Muscle of leg (tissue), 16 donors: Measurements from ENCODE around the gene OOSP4A. TPM values are rescaled to one million over a fixed set of nuclear protein-coding genes. Genes with fewer than 3 reads are reported as not detected.

ENCODE experiments used
- DNase-seq: peaks from one replicate; pipeline ENCODE4 v3.0.0; 2013
- H3K27ac ChIP-seq: one replicate; pipeline ENCODE4 v1.5.1; 2013; ENCODE audit warnings: mild to moderate bottlenecking, low read length, control low read depth
- H3K27me3 ChIP-seq: one replicate; pipeline ENCODE4 v1.6.1; 2013; ENCODE audit warnings: low read length; ENCODE audit not compliant: control insufficient read depth, insufficient read depth
- H3K36me3 ChIP-seq: one replicate; pipeline ENCODE4 v1.6.1; 2013; ENCODE audit warnings: low read length; ENCODE audit not compliant: control insufficient read depth, insufficient read depth
- H3K4me1 ChIP-seq: one replicate; pipeline ENCODE4 v1.6.1; 2013; ENCODE audit warnings: low read length; ENCODE audit not compliant: control insufficient read depth, insufficient read depth
- H3K4me3 ChIP-seq: one replicate; pipeline ENCODE4 v1.5.1; 2013; ENCODE audit warnings: low read length, control low read depth
- H3K9me3 ChIP-seq: replicated peaks from 2 replicates; pipeline ENCODE4 v1.6.1; 2013; ENCODE audit warnings: low read depth, low read length; ENCODE audit not compliant: control insufficient read depth
- WGBS: methylation state at CpG from one replicate; pipeline ENCODE4 v1.1.5; 2013; ENCODE audit warnings: missing lambda C conversion rate; ENCODE audit not compliant: insufficient coverage; 5-methylcytosine and 5-hydroxymethylcytosine counted together
- long read RNA-seq, 11 donors: transcript quantifications; one replicate each; lab custom pipeline, GENCODE V29; 2026
- polyA plus RNA-seq, 8 donors: library from polyadenylated mRNA; unstranded; fragments of 120-200 nt; gene quantifications; one replicate each; pipeline versions ENCODE4 v1.2.1 to v1.2.3, GENCODE V29; 2013; ENCODE audit warnings: inconsistent platforms in 1 of 8, low replicate concordance in 1 of 8; ENCODE audit not compliant: insufficient read length in 8 of 8, insufficient read depth in 1 of 8
- total RNA-seq: library from RNA; stranded (reverse); fragments of 120-200 nt; gene quantifications from one replicate; pipeline ENCODE4 v1.2.4, GENCODE V29; 2013

OOSP4A gene
- not detected for total RNA-seq
- not detected for polyA plus RNA-seq
- long read RNA-seq, donor 1, result 0 reads
- long read RNA-seq, donor 2, result 0 reads
- long read RNA-seq, donor 3, result 0 reads
- long read RNA-seq, donor 4, result 0 reads
- long read RNA-seq, donor 5, result 0 reads
- long read RNA-seq, donor 6, result 0 reads
- long read RNA-seq, donor 7, result 0 reads
- long read RNA-seq, donor 8, result 0 reads
- long read RNA-seq, donor 9, result 0 reads
- long read RNA-seq, donor 10, result 0 reads
- long read RNA-seq, donor 11, result 0 reads

DNA sequence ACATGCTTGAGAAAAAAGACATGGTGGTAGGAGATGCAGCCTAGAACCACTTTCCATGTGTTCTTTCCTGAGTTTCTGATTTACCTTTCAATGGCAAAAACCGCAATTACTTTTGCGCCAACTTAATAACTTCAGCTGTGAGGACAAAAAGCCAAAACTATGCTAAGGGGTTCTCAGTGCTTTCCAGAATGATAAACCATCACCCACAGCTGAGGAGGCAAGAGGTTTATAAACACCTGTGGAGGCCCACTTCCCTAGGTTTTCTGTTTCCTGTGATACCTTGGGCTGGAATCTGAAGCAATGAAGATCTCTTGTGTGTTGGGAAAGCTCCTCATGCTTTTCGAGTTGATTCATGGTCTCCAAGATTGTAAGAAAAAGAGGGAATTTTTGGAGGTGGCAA lies at the start of gene OOSP4A:
Gene OOSP4A, plus strand, starts transcription at position 301 of the 400 bp plus-strand sequence. Its CDS starts 0 bp downstream, at position 301.
- WGBS, result 90% methylated on average over 2 of the region's 3 CpGs
- H3K36me3 ChIP-seq, result no peaks in the 10 kb centered on the region
- H3K4me3 ChIP-seq, result no peak within 1 kb of the TSS
- no peaks in the 10 kb centered on the region for H3K4me1 ChIP-seq
- H3K9me3 ChIP-seq, result no peaks in the 10 kb centered on the region
- DNase-seq, result no peak
- no peak within 1 kb of the TSS for H3K27ac ChIP-seq
- no peaks in the 10 kb centered on the region for H3K27me3 ChIP-seq

DNA sequence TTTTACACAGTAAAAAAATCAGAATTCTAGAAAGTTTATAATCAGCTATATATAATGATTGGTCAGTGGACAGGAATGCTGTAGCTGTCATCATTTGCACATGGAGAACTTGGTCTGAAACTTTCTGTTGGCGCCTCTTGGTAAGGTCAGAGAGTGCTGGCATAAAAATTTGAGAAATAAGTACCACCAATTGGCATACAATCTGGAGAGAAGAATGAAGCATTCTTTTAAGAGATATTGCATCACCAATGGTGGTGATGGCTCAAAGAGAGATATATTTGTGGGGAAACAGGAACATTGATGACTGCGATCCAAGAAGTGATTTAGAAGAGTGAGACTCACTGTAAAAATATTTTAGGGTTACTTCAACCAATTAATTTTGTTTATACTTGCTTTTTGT lies 45.4 kb upstream of the OOSP4A start:
- no CpG with 5 or more reads among the region's 2 CpGs for WGBS
- Histone ChIP-seq H3K27me3 (no peaks in the 10 kb centered on the region), H3K9me3 (peaks cover 17% of the 10 kb centered on the region), H3K4me1 (no peaks in the 10 kb centered on the region), H3K36me3 (no peaks in the 10 kb centered on the region), H3K27ac (no peak overlapping the region), H3K4me3 (no peak overlapping the region)
- no peak for DNase-seq

- DNase-seq, result peak; percentile 3
- WGBS, result no CpG with 5 or more reads among the region's 3 CpGs
Measured at GRCh38 chr11:59918987-59919589, 44.7 kb upstream of the OOSP4A start.

GRCh38 chr11:59923813-59924212 lies 40.0 kb upstream of the OOSP4A start:
- no CpG with 5 or more reads among the region's 6 CpGs for WGBS
- no peaks in the 10 kb centered on the region for H3K27me3 ChIP-seq
- peaks cover 27% of the 10 kb centered on the region for H3K9me3 ChIP-seq
- no peak overlapping the region for H3K27ac ChIP-seq
- no peak for DNase-seq
- H3K4me3 ChIP-seq, result no peak overlapping the region
- H3K36me3 ChIP-seq, result no peaks in the 10 kb centered on the region
- no peaks in the 10 kb centered on the region for H3K4me1 ChIP-seq

More at GRCh38 chr11:59918987-59919589, 44.7 kb upstream of the OOSP4A start:
- Histone ChIP-seq H3K4me1 (no peaks in the 10 kb centered on the region), H3K27me3 (no peaks in the 10 kb centered on the region), H3K27ac (no peak overlapping the region), H3K36me3 (no peaks in the 10 kb centered on the region), H3K9me3 (peaks cover 22% of the 10 kb centered on the region), H3K4me3 (no peak overlapping the region)

- no peak overlapping the region for H3K27ac ChIP-seq
- no peaks in the 10 kb centered on the region for H3K36me3 ChIP-seq
- no peak overlapping the region for H3K4me3 ChIP-seq
- H3K4me1 ChIP-seq, result no peaks in the 10 kb centered on the region
- no peak for DNase-seq
- H3K9me3 ChIP-seq, result peaks cover 13% of the 10 kb centered on the region
- H3K27me3 ChIP-seq, result no peaks in the 10 kb centered on the region
- WGBS, result 50% methylated on average over 1 of the region's 1 CpG
Measured at GRCh38 chr11:59931688-59932087, 32.1 kb upstream of the OOSP4A start.

- H3K4me1 ChIP-seq, result no peaks in the 10 kb centered on the region
- no peaks in the 10 kb centered on the region for H3K27me3 ChIP-seq
- no peak for DNase-seq
- H3K36me3 ChIP-seq, result no peaks in the 10 kb centered on the region
- WGBS, result 50% methylated on average over 1 of the region's 2 CpGs
- no peak within 1 kb of the TSS for H3K27ac ChIP-seq
- H3K4me3 ChIP-seq, result no peak within 1 kb of the TSS
- no peaks in the 10 kb centered on the region for H3K9me3 ChIP-seq
Measured at GRCh38 chr11:59938132-59938531, 25.7 kb upstream of the OOSP4A start, which contains the start of gene OOSP1. Gene OOSP1, plus strand, starts transcription at chr11:59938432. Its CDS starts 23 bp downstream, at chr11:59938455.

GRCh38 chr11:59938718-59939117 lies 25.1 kb upstream of the OOSP4A start:
- Histone ChIP-seq H3K4me3 (no peak overlapping the region), H3K9me3 (no peaks in the 10 kb centered on the region), H3K4me1 (no peaks in the 10 kb centered on the region), H3K27ac (no peak overlapping the region), H3K36me3 (no peaks in the 10 kb centered on the region), H3K27me3 (no peaks in the 10 kb centered on the region)
- 91% methylated on average over 3 of the region's 3 CpGs for WGBS
- no peak for DNase-seq

DNA sequence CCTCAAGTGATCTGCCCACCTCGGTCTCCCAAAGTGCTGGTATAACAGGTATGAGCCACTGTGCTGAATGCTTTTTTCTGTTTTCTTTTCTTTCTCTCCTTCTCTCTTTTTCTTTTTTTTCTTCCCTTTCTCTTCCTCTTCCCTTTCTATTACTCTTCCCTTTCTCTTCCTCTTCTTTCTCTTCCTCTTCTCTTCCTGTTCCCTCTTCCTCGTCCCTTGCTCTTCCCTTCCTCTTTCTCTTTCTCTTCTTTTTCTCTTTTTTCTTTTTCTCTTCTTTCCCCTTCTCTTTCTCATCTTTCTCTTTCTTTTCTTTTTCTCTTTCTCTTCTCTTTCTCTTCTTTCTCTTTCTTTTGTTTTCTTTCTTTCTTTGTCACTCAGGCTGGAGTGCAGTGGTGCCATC lies 24.4 kb upstream of the OOSP4A start:
- H3K4me3 ChIP-seq, result no peak overlapping the region
- no peak for DNase-seq
- H3K9me3 ChIP-seq, result no peaks in the 10 kb centered on the region
- WGBS, result 74% methylated on average over 2 of the region's 2 CpGs
- no peaks in the 10 kb centered on the region for H3K4me1 ChIP-seq
- H3K27ac ChIP-seq, result no peak overlapping the region
- H3K27me3 ChIP-seq, result no peaks in the 10 kb centered on the region
- no peaks in the 10 kb centered on the region for H3K36me3 ChIP-seq

- H3K9me3 ChIP-seq, result no peaks in the 10 kb centered on the region
Measured at GRCh38 chr11:59941091-59941490, 22.7 kb upstream of the OOSP4A start.

GRCh38 chr11:59943997-59944714 lies 19.7 kb upstream of the OOSP4A start:
- WGBS, result 82% methylated on average over 1 of the region's 3 CpGs
- no peak overlapping the region for H3K4me3 ChIP-seq
- DNase-seq, result no peak
- no peaks in the 10 kb centered on the region for H3K36me3 ChIP-seq
- no peaks in the 10 kb centered on the region for H3K4me1 ChIP-seq
- no peaks in the 10 kb centered on the region for H3K9me3 ChIP-seq
- no peak overlapping the region for H3K27ac ChIP-seq
- no peaks in the 10 kb centered on the region for H3K27me3 ChIP-seq

More at GRCh38 chr11:59941091-59941490, 22.7 kb upstream of the OOSP4A start:
- no peaks in the 10 kb centered on the region for H3K27me3 ChIP-seq
- no peaks in the 10 kb centered on the region for H3K36me3 ChIP-seq
- DNase-seq, result no peak
- WGBS, result 90% methylated on average over 2 of the region's 4 CpGs
- no peak overlapping the region for H3K4me3 ChIP-seq
- no peaks in the 10 kb centered on the region for H3K4me1 ChIP-seq
- H3K27ac ChIP-seq, result no peak overlapping the region
